Measurements from ENCODE around the gene KCNIP2.

- TF ChIP-seq EP300 (IDR thresholded peaks at IDR 0.05; ENCODE audit: borderline replicate concordance) (no peak), RAD21 (IDR thresholded peaks at IDR 0.05; ENCODE audit: low read depth) (no peak), TAF1 (IDR thresholded peaks at IDR 0.05; ENCODE audit: low read depth) (no peak), YY1 (IDR thresholded peaks at IDR 0.05; ENCODE audit: low read depth) (no peak), NFIC (IDR thresholded peaks at IDR 0.05) (no peak), MAX (IDR thresholded peaks at IDR 0.05) (no peak), TEAD4 (IDR thresholded peaks at IDR 0.05) (no peak), CREB1 (IDR thresholded peaks at IDR 0.05; ENCODE audit: low read depth) (no peak), ZBTB7A (IDR thresholded peaks at IDR 0.05; ENCODE audit: low read depth) (no peak), FOXM1 (IDR thresholded peaks at IDR 0.05; ENCODE audit: borderline replicate concordance, low read depth) (no peak), REST (IDR thresholded peaks at IDR 0.05; ENCODE audit: low read depth) (no peak)
Observed at GRCh38 chr10:101812606-101813005, 31.0 kb downstream of the KCNIP2 start.
